GM12892 (cell line): ENCODE measurements around the gene TMEM132E.

Experiments
- DNase-seq: peaks from one replicate; pipeline ENCODE4 v3.0.0; 2011; ENCODE audit not compliant: insufficient read length
- FAIRE-seq: peaks from 2 replicates; lab custom pipeline; 2011; peaks lifted over from hg19 to GRCh38; lab: Jason Lieb, UNC
- POLR2A ChIP-seq: IDR thresholded peaks from 2 replicates; pipeline ENCODE4 v1.6.1; 2011; ENCODE audit warnings: low read depth, low read length, control low read depth
- POLR2AphosphoS5 ChIP-seq: IDR thresholded peaks from 2 replicates; pipeline ENCODE4 v1.6.1; 2011; ENCODE audit warnings: low read depth, low read length, control low read depth
- TAF1 ChIP-seq: IDR thresholded peaks from 2 replicates; pipeline ENCODE4 v1.6.1; 2011; ENCODE audit warnings: low read depth, mild to moderate bottlenecking, control low read depth, low read length, borderline replicate concordance

The TMEM132E gene

DNA sequence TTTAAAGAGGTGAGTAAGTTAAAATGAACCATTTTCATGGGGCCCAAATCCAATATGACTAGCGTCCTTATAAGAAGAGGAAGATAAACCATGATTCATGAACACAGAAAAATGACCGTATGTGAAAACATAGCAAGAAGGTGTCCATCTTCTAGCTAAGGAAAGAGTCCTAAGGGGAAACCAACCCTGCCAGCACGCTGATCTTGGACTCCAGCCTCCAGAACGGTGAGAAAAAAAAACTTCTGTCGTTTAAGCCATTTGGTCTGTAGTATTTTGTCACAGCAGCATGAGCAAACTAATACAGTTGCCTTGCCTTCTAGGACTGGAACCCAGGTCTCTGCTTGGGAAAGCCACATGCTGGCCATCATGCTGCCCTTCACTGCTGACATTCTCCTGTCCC lies 4.2 kb upstream of the TMEM132E start:
- no peak for DNase-seq
- FAIRE-seq: no peak
- TF ChIP-seq POLR2A: no peak
- TF ChIP-seq POLR2AphosphoS5: no peak
- TF ChIP-seq TAF1: no peak

DNA sequence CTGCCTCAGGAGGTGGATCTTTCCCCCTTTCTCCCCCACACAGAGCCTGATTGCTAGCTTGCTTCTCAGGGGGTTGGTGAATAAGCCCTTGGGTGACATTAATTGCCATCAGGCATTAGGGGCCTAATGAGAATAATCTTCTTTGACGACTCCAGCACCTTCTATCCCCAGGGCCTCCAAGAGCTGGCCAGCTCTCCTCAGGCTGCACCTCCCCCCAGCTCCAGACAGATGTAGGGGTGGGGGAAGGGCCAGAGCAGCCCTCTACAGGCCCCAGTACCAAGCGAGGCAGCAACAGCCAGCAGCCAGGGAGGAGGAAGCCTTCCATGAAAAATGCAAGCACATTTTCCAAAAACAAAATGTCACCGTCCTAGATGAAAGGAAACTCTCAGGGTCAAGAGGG lies 1.4 kb upstream of the TMEM132E start:
- DNase-seq (no peak), FAIRE-seq (no peak)
- TF ChIP-seq POLR2A: no peak

DNA sequence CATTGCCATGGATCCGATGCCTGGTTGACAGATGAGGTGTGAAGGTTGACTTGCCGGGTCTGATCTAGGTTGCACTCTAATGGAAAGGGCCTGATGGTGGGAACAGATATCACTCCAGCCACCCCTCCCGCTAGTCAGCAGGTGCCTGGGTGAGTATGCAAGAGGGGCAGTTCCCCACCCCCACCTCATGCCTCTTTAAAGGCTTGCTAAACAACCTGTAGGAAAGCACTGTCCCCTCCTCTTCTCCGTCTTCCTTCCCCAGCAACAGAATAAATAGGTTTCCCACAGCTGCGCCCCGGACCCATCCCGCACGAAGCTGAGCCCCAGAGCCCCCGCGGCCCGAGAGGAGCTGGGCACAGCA lies 746 bp upstream of the TMEM132E start:
- TF ChIP-seq POLR2AphosphoS5: no peak
- no peak for TF ChIP-seq TAF1
- TF ChIP-seq POLR2A: no peak
- FAIRE-seq: no peak
- no peak for DNase-seq

DNA sequence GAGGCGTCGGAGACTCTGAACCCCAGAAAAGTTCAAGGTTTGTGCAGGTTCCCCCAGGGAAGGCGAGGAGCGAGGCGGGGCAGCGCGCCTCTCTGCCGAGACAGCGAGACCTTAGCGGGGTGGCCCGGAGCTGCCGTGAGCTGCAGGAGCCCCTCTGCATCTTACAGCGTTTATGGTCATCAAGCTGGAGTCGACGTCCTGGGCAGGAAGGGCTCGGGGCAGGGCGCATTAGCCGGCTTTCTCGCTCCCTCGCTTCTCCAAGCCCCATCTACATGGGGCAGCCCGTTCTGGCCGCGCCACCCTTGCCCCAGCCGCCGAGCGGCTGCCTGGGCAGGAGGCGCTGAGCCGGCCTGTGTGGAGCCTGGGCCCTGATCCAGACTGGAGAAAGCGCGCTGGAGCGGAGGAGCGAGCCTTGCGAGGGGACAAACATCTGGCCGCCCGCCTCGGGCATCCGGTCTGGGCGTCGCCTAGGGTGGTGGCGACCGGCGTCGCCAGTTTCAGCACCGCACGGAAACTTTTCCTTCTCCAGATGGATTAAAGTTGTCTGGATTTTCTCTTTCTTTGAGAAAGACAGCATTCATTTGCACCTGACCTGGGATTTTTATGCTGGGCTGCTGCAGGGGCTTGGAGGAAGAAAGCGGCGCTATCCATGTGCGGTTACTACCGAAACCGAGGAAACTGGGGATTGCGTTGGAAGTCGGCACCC lies 750 bp downstream of the TMEM132E start:
- DNase-seq (no peak), FAIRE-seq (no peak)
- TF ChIP-seq POLR2AphosphoS5 (no peak), POLR2A (no peak), TAF1 (no peak)

DNA sequence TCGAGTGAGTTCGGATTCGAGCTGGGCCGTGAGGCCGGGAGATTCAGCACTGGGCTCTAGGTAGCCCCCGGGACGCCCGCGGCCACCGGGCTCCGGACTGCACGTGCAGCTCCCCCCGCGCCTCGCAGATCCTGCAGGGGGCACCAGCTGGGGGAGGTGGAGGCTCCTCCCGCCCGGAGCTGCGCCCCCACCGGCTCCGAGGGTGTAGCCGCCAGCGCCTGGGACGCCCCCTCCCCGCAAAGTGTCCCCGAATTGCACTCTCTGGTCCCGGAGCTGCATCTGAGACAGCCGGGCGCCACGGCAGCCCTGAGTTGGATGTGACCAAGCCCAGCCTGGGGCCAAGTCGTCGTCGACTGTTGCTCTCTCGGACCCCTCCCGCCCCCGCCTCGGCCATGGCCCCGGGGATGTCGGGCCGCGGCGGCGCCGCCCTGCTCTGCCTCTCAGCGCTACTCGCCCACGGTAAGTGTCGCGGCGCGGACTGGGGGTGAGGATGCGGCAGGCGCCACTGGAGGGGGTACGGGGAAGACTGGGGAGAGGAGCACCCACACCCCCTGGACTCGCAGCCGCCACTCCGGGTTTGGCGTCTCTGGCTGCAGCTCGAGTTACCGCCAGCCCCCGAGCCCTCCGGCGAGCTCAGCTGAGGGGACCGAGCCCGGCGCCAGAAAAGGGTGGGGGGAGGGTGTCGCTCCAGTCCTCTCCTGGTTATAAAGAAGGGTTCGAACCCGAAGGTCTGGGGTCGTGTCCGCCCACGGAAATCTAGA lies 1.5 kb downstream of the TMEM132E start:
- TF ChIP-seq TAF1 (no peak), POLR2AphosphoS5 (no peak), POLR2A (no peak)
- no peak for DNase-seq
- no peak for FAIRE-seq

DNA sequence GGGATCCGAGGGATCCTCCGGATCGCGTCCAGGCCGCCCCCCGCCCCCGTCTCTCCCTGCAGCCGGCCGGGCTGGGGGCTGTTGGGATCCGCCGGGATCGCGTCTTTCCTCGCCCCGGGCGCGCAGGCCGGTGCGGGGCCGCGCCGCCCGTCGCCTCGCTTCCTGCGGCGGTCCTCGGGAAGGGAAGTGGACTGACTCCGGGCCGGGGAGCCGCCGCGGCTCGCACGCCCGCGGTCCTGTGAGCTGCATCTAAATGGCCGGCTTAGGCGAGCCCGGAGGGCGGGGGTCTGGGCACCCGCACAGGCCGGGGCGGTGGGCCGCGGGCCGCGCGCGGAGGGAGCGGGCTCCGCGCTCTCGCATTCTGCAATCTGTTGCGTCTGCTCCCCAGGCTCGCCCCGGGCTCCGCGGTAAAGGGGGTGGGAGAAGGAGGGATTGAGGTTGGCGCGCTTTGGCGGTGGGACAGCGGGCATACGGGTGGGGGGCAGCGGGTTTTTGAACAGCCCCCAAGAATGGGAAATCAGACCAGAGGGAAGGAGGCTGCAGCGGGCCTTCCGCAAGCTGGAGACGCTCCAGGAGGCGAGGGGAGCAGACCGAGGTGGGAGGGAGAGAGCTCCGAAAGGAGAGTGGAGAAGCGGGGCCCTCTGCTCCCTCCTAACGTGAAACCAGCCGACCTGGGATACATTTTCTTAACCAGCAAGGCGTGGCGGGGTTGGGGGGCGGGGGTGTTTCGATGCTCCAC lies 2.2 kb downstream of the TMEM132E start:
- TF ChIP-seq TAF1: no peak
- TF ChIP-seq POLR2AphosphoS5: no peak
- no peak for TF ChIP-seq POLR2A
- DNase-seq (no peak), FAIRE-seq (no peak)

DNA sequence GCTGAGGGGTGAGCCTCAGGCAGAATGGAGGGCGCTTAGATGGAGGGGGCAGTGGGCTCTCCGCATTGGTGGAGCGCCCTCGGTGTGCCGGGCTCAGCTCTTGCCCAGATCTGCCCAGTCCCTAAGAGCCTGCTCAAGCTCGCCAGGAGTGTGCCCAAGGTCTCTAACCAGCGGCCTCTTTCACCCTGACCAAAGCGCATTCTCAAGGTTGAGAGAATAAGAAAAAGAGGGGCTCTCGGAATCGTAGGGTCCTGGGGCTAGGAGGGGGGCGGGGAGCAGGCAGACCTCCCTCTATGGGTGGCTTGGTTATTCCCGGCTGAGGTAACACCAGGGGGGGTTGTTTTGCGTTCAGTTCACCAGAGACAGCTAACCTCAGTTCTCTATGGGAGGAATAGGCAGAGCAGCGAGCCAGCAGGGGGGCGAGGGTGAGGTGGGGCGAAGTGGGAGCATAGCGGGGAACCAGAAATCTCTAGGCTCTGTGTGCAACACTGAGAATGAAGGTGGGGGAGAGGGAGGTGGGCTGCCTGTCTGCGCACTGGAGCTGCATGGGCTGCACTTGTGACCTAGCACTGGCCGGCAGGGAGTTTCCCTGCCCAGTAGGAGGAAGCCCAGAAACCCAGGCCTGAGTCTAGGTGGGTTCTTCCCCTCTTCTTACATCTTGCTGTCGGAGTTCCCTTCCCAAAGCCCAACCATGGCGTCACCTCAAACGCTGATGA lies 3.0 kb downstream of the TMEM132E start:
- no peak for FAIRE-seq
- DNase-seq: no peak
- TF ChIP-seq POLR2AphosphoS5 (no peak), POLR2A (no peak), TAF1 (no peak)

DNA sequence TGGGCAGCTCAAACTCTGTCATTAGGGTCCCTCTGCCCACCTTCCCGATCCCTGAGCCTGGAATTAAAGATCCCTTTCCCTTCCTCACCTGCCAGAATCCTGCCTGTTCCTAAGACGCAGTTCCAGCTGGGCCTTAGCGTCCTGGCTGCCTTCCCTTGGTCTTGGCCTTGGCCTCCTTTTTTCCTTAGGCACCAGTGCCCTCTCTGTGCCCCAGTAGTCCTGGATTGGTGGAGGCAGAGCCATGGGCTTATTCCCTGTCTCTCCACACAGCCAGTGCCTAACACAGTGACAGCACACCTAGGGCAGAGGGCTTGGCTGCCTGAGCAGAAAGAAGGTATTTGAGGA lies 3.5 kb downstream of the TMEM132E start:
- DNase-seq (no peak), FAIRE-seq (no peak)
- TF ChIP-seq TAF1: no peak
- no peak for TF ChIP-seq POLR2AphosphoS5
- no peak for TF ChIP-seq POLR2A

DNA sequence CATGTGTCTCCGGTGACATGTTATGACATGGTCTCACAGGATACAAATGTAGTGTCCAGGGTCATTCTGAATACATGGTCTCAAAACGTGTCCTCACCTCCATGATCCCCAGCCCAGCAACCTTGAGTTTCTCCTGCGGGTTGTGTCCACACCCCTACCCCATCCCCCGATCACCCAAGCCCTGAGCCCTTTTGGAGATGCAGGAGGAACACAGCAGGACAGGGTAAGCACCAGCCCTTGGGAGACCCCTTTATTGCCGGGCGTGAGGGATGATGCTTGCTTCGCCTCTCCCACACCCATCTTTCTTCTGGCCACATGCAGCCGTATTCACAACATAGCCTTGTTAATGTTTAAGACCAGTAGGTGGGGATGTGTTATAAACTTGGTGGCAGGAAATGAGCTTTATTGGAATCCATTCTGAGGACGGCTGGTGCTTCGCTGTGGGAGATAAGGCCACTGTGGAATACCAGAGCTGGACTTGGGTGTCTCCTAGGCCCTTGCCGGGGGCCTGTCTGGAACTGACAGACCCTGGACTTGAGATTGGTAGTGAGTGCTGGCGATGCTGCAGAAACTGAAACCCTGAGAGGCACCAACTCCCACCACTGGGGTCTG lies 5.5 kb downstream of the TMEM132E start:
- DNase-seq (no peak), FAIRE-seq (no peak)
- no peak for TF ChIP-seq TAF1
- TF ChIP-seq POLR2A: no peak
- TF ChIP-seq POLR2AphosphoS5: no peak

DNA sequence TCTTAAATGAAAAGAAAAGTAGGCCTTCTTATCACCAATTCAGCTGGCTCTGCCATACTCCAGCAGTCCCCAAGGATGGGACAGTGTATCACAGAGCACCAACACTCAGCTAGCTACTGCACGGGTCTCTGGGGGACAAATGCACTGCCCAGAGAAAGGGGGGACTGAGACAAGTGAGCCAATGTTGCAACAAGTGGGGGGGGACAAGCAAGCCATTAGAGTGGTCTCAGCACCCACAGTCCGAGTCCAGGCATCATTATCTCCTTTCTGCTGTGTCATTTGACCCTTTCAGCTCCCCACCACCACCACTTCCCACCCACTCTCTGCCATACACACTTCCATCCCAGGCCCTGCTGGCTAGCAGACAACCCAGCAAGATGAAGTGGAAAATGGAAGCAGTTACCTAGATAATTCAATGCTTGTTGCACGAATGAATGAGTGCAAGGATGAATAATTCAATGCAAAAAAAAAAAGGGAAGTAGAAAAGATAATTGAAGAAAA lies 7.0 kb downstream of the TMEM132E start:
- DNase-seq (no peak), FAIRE-seq (no peak)
- TF ChIP-seq POLR2AphosphoS5 (no peak), POLR2A (no peak), TAF1 (no peak)

DNA sequence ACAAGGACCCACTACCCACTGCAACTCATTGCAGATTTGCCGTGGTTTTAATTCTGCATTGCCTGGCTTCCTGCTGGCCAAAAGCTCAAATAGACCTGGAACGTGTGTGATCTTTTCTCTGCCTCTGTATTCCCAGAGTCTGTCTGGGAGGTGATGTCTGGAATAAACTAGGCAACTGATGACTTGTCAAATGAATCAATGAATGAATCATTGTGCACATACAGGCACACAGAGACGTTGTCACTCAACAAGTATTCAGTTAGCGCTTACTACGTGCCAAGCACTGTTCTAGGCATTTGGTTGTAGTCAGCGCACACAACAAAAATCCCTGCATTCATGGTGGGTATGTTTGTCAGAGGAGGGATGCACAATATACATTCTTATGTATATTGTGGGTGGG lies 8.9 kb downstream of the TMEM132E start:
- DNase-seq (no peak), FAIRE-seq (no peak)
- TF ChIP-seq POLR2AphosphoS5: no peak
- no peak for TF ChIP-seq TAF1
